ENCODE data around the gene GSE1.

DNA sequence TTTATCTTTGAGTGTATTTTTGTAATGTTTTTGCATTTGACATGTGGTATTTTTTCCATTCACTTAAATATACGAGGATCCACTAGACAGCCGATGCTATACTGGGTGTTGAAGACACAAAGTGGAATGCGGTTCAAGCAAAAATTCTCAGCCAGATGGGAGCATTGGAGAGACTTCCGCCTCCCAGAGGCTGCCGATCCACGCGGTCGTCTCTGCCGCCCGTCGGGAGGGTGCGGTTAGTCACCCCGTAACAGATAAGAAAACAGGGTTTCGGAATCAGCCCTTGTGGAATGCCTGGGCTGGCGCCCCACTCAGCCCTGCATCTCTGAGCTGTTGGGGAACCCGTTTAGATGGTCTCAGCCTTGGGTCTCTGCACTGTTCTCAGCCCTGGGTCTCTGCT, 7.3 kb downstream of the GSE1 start:
- TF ChIP-seq, protein P1, sequence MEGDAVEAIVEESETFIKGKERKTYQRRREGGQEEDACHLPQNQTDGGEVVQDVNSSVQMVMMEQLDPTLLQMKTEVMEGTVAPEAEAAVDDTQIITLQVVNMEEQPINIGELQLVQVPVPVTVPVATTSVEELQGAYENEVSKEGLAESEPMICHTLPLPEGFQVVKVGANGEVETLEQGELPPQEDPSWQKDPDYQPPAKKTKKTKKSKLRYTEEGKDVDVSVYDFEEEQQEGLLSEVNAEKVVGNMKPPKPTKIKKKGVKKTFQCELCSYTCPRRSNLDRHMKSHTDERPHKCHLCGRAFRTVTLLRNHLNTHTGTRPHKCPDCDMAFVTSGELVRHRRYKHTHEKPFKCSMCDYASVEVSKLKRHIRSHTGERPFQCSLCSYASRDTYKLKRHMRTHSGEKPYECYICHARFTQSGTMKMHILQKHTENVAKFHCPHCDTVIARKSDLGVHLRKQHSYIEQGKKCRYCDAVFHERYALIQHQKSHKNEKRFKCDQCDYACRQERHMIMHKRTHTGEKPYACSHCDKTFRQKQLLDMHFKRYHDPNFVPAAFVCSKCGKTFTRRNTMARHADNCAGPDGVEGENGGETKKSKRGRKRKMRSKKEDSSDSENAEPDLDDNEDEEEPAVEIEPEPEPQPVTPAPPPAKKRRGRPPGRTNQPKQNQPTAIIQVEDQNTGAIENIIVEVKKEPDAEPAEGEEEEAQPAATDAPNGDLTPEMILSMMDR (IDR thresholded peaks at IDR 0.05 in 2 of 3, conservative IDR thresholded peaks at IDR 0.05 in 1 of 3; ENCODE audit: borderline replicate concordance in 1 of 3, insufficient read depth in 1 of 3, low read depth in 2 of 3, low read length in 2 of 3), result no peak
- TF ChIP-seq POLR2A (IDR thresholded peaks at IDR 0.05; ENCODE audit: borderline replicate concordance, extremely low read depth, insufficient read depth, insufficient read length) (no peak), EGR1 (IDR thresholded peaks at IDR 0.05; ENCODE audit: low read depth) (no peak), SIN3A (IDR thresholded peaks at IDR 0.05; ENCODE audit: low read depth) (no peak), EZH2 (IDR thresholded peaks at IDR 0.05) (no peak), RAD21 (IDR thresholded peaks at IDR 0.05; ENCODE audit: low read depth) (no peak), POLR2AphosphoS5 (IDR thresholded peaks at IDR 0.05; ENCODE audit: low read depth, low read length) (no peak), SP1 (IDR thresholded peaks at IDR 0.05; ENCODE audit: low read depth) (no peak)
- TF ChIP-seq, protein P2, sequence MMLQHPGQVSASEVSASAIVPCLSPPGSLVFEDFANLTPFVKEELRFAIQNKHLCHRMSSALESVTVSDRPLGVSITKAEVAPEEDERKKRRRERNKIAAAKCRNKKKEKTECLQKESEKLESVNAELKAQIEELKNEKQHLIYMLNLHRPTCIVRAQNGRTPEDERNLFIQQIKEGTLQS (IDR thresholded peaks at IDR 0.05), result no peak
- TF ChIP-seq, protein P3, sequence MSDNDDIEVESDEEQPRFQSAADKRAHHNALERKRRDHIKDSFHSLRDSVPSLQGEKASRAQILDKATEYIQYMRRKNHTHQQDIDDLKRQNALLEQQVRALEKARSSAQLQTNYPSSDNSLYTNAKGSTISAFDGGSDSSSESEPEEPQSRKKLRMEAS (IDR thresholded peaks at IDR 0.05), result no peak
